D721Med (cell line): ENCODE data around the gene ZNF281.

Experiments
- DNase-seq: peaks from one replicate; pipeline ENCODE4 v3.0.0; 2011; ENCODE audit warnings: low spot score; ENCODE audit not compliant: insufficient read length
- FAIRE-seq: peaks from 2 replicates; lab custom pipeline; 2011; peaks lifted over from hg19 to GRCh38; lab: Jason Lieb, UNC
- CTCF ChIP-seq: IDR thresholded peaks from 2 replicates; pipeline ENCODE4 v1.5.1; 2012; ENCODE audit warnings: mild to moderate bottlenecking, control low read depth; ENCODE audit not compliant: insufficient read depth; ENCODE audit errors: missing control alignments

The ZNF281 gene

GRCh38 chr1:200369131-200369530 is 40.7 kb downstream of the ZNF281 start:
- TF ChIP-seq CTCF = no peak
- DNase-seq = no peak
- peak; percentile 38 for FAIRE-seq

GRCh38 chr1:200368556-200368955 is 41.3 kb downstream of the ZNF281 start:
- FAIRE-seq = no peak
- TF ChIP-seq CTCF = no peak

GRCh38 chr1:200367841-200368534 is 41.8 kb downstream of the ZNF281 start:
- TF ChIP-seq CTCF = no peak
- FAIRE-seq = peak; percentile 73
- peak; percentile 44 for DNase-seq

More at GRCh38 chr1:200368556-200368955, 41.3 kb downstream of the ZNF281 start:
- no peak for DNase-seq

- DNase-seq = no peak
- FAIRE-seq = no peak
- no peak for TF ChIP-seq CTCF
These were observed 43.1 kb downstream of the ZNF281 start for GRCh38 chr1:200366577-200367253.

- no peak for TF ChIP-seq CTCF
- FAIRE-seq (no peak), DNase-seq (no peak)
These were observed 43.9 kb downstream of the ZNF281 start for GRCh38 chr1:200365897-200366426.

- no peak for FAIRE-seq
- no peak for DNase-seq
- no peak for TF ChIP-seq CTCF
These were observed 45.0 kb downstream of the ZNF281 start for GRCh38 chr1:200364831-200365230.
